ENCODE measurements around the gene DDX18. TPM values are rescaled to one million over a fixed set of nuclear protein-coding genes. Genes with fewer than 3 reads are reported as not detected.

Gene DDX18
- total RNA-seq (100 to 1,000 TPM; 147 to 151 TPM), polyA plus RNA-seq (46.2 TPM)

- peak within 1 kb of the TSS; percentile 82 to 97 (median 92) for H3K4me3 Mint-ChIP-seq
- peaks cover 39 to 64% (median 62%) of the 10 kb centered on the region in 3 donors for H3K4me1 Mint-ChIP-seq
- H3K27ac ChIP-seq (ENCODE audit: low read depth, low read length), result peak within 1 kb of the TSS; percentile 95
- peaks cover 0 to 5% of the 10 kb centered on the region in 2 donors for H3K27me3 Mint-ChIP-seq
- H3K36me3 Mint-ChIP-seq, result peaks cover 0 to 44% (median 21%) of the 10 kb centered on the region in 3 donors
- peak; percentile 96 to 99 (median 98) for DNase-seq
- H3K27ac Mint-ChIP-seq, result peak within 1 kb of the TSS; percentile 95 to 100 (median 99)
- no peaks in the 10 kb centered on the region for H3K9me3 Mint-ChIP-seq
- peak within 1 kb of the TSS; percentile 78 for H3K4me3 ChIP-seq (ENCODE audit: low read length)
- H3K36me3 ChIP-seq (ENCODE audit: insufficient read depth, low read length), result peaks cover 22% of the 10 kb centered on the region
- H3K9me3 ChIP-seq (ENCODE audit: low read length), result no peaks in the 10 kb centered on the region
- H3K27me3 ChIP-seq (ENCODE audit: insufficient read depth, low read length, poor library complexity, severe bottlenecking), result no peaks in the 10 kb centered on the region
- ChIA-PET POLR2A (interaction anchor here (1.1 to 1.3 kb wide), 3 partner anchors 200 to 372 kb away, joined by 3 to 6 read pairs (median 4); partner anchors contain the start of gene INSIG2), CTCF (interaction anchor here (0.7 to 5.0 kb wide), 26 partner anchors 11 to 1946 kb away, joined by 3 to 43 read pairs (median 4); partner anchors contain the start of gene CCDC93)
- H3K4me1 ChIP-seq (ENCODE audit: insufficient read depth, low read length), result peaks cover 23% of the 10 kb centered on the region
Observed at GRCh38 chr2:117814417-117815264, at the start of gene DDX18. Gene DDX18, plus strand, starts transcription at chr2:117814691. Its CDS starts 87 bp downstream, at chr2:117814778.

GRCh38 chr2:117770730-117771129 is 43.8 kb upstream of the DDX18 start:
- no peaks in the 10 kb centered on the region for H3K4me1 Mint-ChIP-seq
- no peaks in the 10 kb centered on the region for H3K36me3 ChIP-seq (ENCODE audit: insufficient read depth, low read length)
- peaks cover 0 to 6% (median 2%) of the 10 kb centered on the region in 5 donors for H3K9me3 Mint-ChIP-seq
- H3K9me3 ChIP-seq (ENCODE audit: low read length), result no peaks in the 10 kb centered on the region
- ChIA-PET POLR2A (no interaction called here), CTCF (no interaction called here)
- no peak overlapping the region for H3K4me3 Mint-ChIP-seq
- no peaks in the 10 kb centered on the region for H3K4me1 ChIP-seq (ENCODE audit: insufficient read depth, low read length)
- H3K4me3 ChIP-seq (ENCODE audit: low read length), result no peak overlapping the region
- H3K27me3 Mint-ChIP-seq, result peaks cover 10 to 17% of the 10 kb centered on the region in 2 donors
- no peak overlapping the region for H3K27ac ChIP-seq (ENCODE audit: low read depth, low read length)
- no peaks in the 10 kb centered on the region for H3K36me3 Mint-ChIP-seq
- H3K27me3 ChIP-seq (ENCODE audit: insufficient read depth, low read length, poor library complexity, severe bottlenecking), result no peaks in the 10 kb centered on the region
- H3K27ac Mint-ChIP-seq, result no peak overlapping the region
- no peak for DNase-seq

- H3K36me3 Mint-ChIP-seq, result no peaks in the 10 kb centered on the region
- H3K27ac ChIP-seq (ENCODE audit: low read depth, low read length), result no peak overlapping the region
- H3K4me3 Mint-ChIP-seq, result no peak overlapping the region
- peaks cover 0 to 6% (median 2%) of the 10 kb centered on the region in 5 donors for H3K9me3 Mint-ChIP-seq
- ChIA-PET CTCF (no interaction called here), POLR2A (no interaction called here)
- H3K4me1 Mint-ChIP-seq, result no peaks in the 10 kb centered on the region
- peaks cover 12 to 27% of the 10 kb centered on the region in 2 donors for H3K27me3 Mint-ChIP-seq
- no peaks in the 10 kb centered on the region for H3K27me3 ChIP-seq (ENCODE audit: insufficient read depth, low read length, poor library complexity, severe bottlenecking)
- H3K4me3 ChIP-seq (ENCODE audit: low read length), result no peak overlapping the region
- H3K36me3 ChIP-seq (ENCODE audit: insufficient read depth, low read length), result no peaks in the 10 kb centered on the region
- no peaks in the 10 kb centered on the region for H3K9me3 ChIP-seq (ENCODE audit: low read length)
- no peak for DNase-seq
- H3K27ac Mint-ChIP-seq, result no peak overlapping the region
- H3K4me1 ChIP-seq (ENCODE audit: insufficient read depth, low read length), result no peaks in the 10 kb centered on the region
Observed at GRCh38 chr2:117771969-117772630, 42.4 kb upstream of the DDX18 start.

- no peaks in the 10 kb centered on the region for H3K27me3 ChIP-seq (ENCODE audit: insufficient read depth, low read length, poor library complexity, severe bottlenecking)
- H3K27ac Mint-ChIP-seq, result no peak overlapping the region
- no peaks in the 10 kb centered on the region for H3K4me1 Mint-ChIP-seq
- ChIA-PET CTCF (interaction anchor here (1.7 kb wide), 1 partner anchor 13 kb away, joined by 3 read pairs; no protein-coding TSS in a partner anchor), POLR2A (no interaction called here)
- no peak overlapping the region for H3K27ac ChIP-seq (ENCODE audit: low read depth, low read length)
- no peaks in the 10 kb centered on the region for H3K4me1 ChIP-seq (ENCODE audit: insufficient read depth, low read length)
- no peaks in the 10 kb centered on the region for H3K9me3 ChIP-seq (ENCODE audit: low read length)
- H3K4me3 Mint-ChIP-seq, result no peak overlapping the region
- H3K36me3 Mint-ChIP-seq, result peaks cover 0 to 6% (median 1%) of the 10 kb centered on the region in 3 donors
- H3K9me3 Mint-ChIP-seq, result peaks cover 0 to 5% (median 1%) of the 10 kb centered on the region in 5 donors
- H3K27me3 Mint-ChIP-seq, result peaks cover 7 to 29% of the 10 kb centered on the region in 2 donors
- no peak overlapping the region for H3K4me3 ChIP-seq (ENCODE audit: low read length)
- no peaks in the 10 kb centered on the region for H3K36me3 ChIP-seq (ENCODE audit: insufficient read depth, low read length)
- no peak for DNase-seq
Observed at GRCh38 chr2:117774716-117775115, 39.8 kb upstream of the DDX18 start.

GRCh38 chr2:117775703-117776219 is 38.7 kb upstream of the DDX18 start:
- Histone ChIP-seq H3K36me3 (ENCODE audit: insufficient read depth, low read length) (no peaks in the 10 kb centered on the region), H3K9me3 (ENCODE audit: low read length) (no peaks in the 10 kb centered on the region), H3K4me3 (ENCODE audit: low read length) (no peak overlapping the region), H3K27me3 (ENCODE audit: insufficient read depth, low read length, poor library complexity, severe bottlenecking) (no peaks in the 10 kb centered on the region), H3K27ac (ENCODE audit: low read depth, low read length) (no peak overlapping the region), H3K4me1 (ENCODE audit: insufficient read depth, low read length) (no peaks in the 10 kb centered on the region)
- no peak overlapping the region for H3K4me3 Mint-ChIP-seq
- H3K27ac Mint-ChIP-seq, result no peak overlapping the region
- DNase-seq, result no peak
- H3K27me3 Mint-ChIP-seq, result peaks cover 3 to 21% of the 10 kb centered on the region in 2 donors
- H3K4me1 Mint-ChIP-seq, result no peaks in the 10 kb centered on the region
- ChIA-PET CTCF (interaction anchor here (1.7 kb wide), 1 partner anchor 14 kb away, joined by 3 read pairs; no protein-coding TSS in a partner anchor), POLR2A (no interaction called here)
- H3K36me3 Mint-ChIP-seq, result peaks cover 0 to 6% (median 1%) of the 10 kb centered on the region in 3 donors
- H3K9me3 Mint-ChIP-seq, result peaks cover 0 to 4% (median 2%) of the 10 kb centered on the region in 5 donors

- Mint-ChIP-seq H3K9me3 (peaks cover 0 to 5% (median 4%) of the 10 kb centered on the region in 5 donors), H3K36me3 (peaks cover 0 to 6% (median 1%) of the 10 kb centered on the region in 3 donors)
- no peaks in the 10 kb centered on the region for H3K36me3 ChIP-seq (ENCODE audit: insufficient read depth, low read length)
Observed at GRCh38 chr2:117776888-117777287, 37.6 kb upstream of the DDX18 start.

GRCh38 chr2:117785740-117786139 is 28.8 kb upstream of the DDX18 start:
- H3K27ac Mint-ChIP-seq, result no peak overlapping the region
- peaks cover 4 to 22% (median 10%) of the 10 kb centered on the region in 5 donors for H3K9me3 Mint-ChIP-seq
- DNase-seq, result peak in 3 of 5 donors; percentile 6 to 33 (median 11)
- no peak overlapping the region for H3K27ac ChIP-seq (ENCODE audit: low read depth, low read length)
- H3K27me3 ChIP-seq (ENCODE audit: insufficient read depth, low read length, poor library complexity, severe bottlenecking), result no peaks in the 10 kb centered on the region
- H3K36me3 ChIP-seq (ENCODE audit: insufficient read depth, low read length), result no peaks in the 10 kb centered on the region
- H3K27me3 Mint-ChIP-seq, result peaks cover 0 to 9% of the 10 kb centered on the region in 2 donors
- no peaks in the 10 kb centered on the region for H3K36me3 Mint-ChIP-seq
- CTCF ChIA-PET, result interaction anchor here (0.9 to 1.9 kb wide), 2 partner anchors 8 to 28 kb away, joined by 3 to 7 read pairs; partner anchors contain the start of gene DDX18
- H3K4me3 Mint-ChIP-seq, result no peak overlapping the region
- no peaks in the 10 kb centered on the region for H3K4me1 ChIP-seq (ENCODE audit: insufficient read depth, low read length)
- POLR2A ChIA-PET, result no interaction called here
- H3K9me3 ChIP-seq (ENCODE audit: low read length), result no peaks in the 10 kb centered on the region
- H3K4me1 Mint-ChIP-seq, result no peaks in the 10 kb centered on the region
- H3K4me3 ChIP-seq (ENCODE audit: low read length), result no peak overlapping the region

More at GRCh38 chr2:117776888-117777287, 37.6 kb upstream of the DDX18 start:
- H3K27ac Mint-ChIP-seq, result no peak overlapping the region
- POLR2A ChIA-PET, result no interaction called here
- Histone ChIP-seq H3K27me3 (ENCODE audit: insufficient read depth, low read length, poor library complexity, severe bottlenecking) (no peaks in the 10 kb centered on the region), H3K27ac (ENCODE audit: low read depth, low read length) (no peak overlapping the region), H3K4me3 (ENCODE audit: low read length) (no peak overlapping the region), H3K4me1 (ENCODE audit: insufficient read depth, low read length) (no peaks in the 10 kb centered on the region), H3K9me3 (ENCODE audit: low read length) (no peaks in the 10 kb centered on the region)
- H3K27me3 Mint-ChIP-seq, result peaks cover 3 to 17% of the 10 kb centered on the region in 2 donors
- no peak for DNase-seq
- H3K4me1 Mint-ChIP-seq, result no peaks in the 10 kb centered on the region
- CTCF ChIA-PET, result no interaction called here
- H3K4me3 Mint-ChIP-seq, result no peak overlapping the region

Data from CD8-positive, alpha-beta memory T cell (primary cell).